GM18526 (cell line): ENCODE results near the gene MRAP2.

ENCODE experiments used
- POLR2A ChIP-seq: IDR thresholded peaks from 3 replicates; pipeline ENCODE4 v1.6.1; 2011; ENCODE audit not compliant: insufficient read length; ENCODE audit errors: extremely low read depth

The MRAP2 gene

GRCh38 chr6:84033523-84034451 lies at the start of gene MRAP2:
Gene MRAP2 (plus strand): TSS chr6:84033772. CDS start chr6:84055319, 21,547 bp downstream.
- TF ChIP-seq POLR2A = no peak

GRCh38 chr6:83984411-83984810 lies 49.2 kb upstream of the MRAP2 start:
- TF ChIP-seq POLR2A = no peak

GRCh38 chr6:83985308-83985713 lies 48.3 kb upstream of the MRAP2 start:
- no peak for TF ChIP-seq POLR2A

GRCh38 chr6:83985715-83986114 lies 47.9 kb upstream of the MRAP2 start:
- no peak for TF ChIP-seq POLR2A

DNA sequence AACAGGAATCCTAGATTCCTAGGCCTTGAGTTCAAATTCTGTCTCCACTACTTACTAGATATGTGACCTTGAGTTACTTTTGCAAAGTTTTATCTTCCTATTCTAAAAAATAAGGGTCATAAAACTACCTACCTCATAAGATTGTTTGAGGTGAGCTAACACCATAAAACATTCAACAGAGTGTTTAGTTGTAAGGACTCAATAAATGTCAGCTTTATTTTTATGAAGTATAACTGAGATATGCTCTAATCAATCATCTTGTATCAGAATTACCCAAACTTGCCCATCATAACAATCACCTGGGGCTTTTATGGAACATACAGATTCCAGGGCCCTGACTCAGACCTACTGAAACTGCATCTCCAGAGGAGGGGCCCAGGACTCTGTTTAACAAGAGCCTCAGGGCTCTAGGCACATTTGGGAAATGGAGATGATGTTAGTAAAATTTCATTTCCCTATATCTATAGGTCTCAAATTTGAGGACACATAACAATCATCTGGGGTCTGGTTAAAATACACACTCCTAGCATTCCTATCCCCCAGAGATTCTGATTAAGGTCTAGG lies 35.5 kb upstream of the MRAP2 start:
- no peak for TF ChIP-seq POLR2A

GRCh38 chr6:84001119-84001518 lies 32.5 kb upstream of the MRAP2 start:
- no peak for TF ChIP-seq POLR2A

- TF ChIP-seq POLR2A = no peak
These were observed 31.3 kb upstream of the MRAP2 start for GRCh38 chr6:84002226-84002625.

DNA sequence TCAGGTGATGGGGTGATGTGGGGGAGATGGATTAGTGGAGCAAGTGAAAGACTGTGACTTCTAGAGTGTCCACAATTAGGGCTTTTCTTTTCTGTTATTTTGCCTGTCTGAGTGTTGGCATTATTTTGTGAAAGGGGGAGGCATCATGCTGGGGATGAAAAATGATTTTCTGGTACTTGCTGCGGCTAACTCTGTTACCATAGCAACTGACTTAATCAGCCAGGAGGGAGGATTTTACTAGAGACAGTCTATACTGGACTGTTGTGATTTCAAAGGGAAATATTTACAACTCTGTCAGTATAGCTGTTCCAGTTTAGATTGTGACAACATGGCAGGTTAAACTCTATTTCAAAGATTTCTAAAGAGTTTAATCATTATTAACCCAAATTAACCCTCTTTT lies 30.4 kb upstream of the MRAP2 start:
- no peak for TF ChIP-seq POLR2A

DNA sequence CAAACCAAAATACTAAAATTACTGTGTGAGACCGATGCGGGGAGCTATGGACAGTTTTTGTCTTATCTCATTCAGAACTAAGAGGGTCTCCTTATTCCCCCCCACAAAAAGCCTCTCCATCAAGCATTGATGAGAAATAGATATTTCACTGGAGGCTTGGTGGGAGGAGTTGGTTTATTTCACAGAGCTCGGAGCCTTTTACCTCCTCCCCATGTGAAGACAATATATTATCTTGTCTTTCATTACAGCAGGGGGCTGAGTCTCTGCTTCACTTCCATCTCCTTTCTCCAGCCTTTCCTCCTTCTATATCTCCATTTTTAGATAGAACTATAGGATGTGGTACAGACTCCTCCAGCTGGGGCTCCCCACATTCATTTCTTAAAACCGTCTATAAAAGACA lies 29.9 kb upstream of the MRAP2 start:
- TF ChIP-seq POLR2A = no peak

DNA sequence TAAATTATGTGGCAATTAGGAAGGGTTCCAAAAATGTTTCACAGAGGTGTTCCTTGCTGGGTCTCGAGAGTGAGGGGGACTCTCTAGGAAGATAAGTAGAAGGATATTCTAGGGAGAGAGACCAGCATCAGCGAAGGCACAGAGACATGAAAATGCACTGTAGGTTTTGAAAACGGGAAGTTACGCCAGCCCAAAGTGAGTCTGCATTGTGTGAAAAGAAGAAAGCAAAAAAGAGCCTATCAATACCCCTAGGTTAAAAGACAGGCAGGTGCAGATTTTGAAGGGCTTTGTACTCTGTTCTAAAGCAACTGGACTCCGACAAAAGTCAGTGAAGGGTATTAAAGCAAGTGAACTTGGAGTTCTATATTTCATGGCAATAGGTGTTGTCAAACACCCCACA lies 25.7 kb upstream of the MRAP2 start:
- no peak for TF ChIP-seq POLR2A

DNA sequence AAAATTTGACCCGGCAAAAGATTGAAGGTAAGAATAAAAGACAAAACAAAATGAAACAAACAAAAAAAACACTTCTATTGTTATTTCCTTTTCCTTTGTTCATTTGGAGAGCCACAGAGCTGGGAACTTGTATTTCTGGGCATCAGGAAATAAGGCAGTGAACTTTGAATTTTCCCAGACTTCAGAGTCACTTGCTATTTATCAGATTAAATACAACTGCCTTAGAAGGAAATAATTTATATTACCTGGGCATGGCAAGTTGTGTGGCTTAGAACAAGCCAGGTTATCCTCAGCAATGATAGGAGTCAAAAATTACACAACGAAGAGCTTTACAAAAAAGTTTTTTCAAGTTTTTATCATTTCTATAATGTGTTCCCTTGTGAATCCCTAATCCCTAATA lies 20.2 kb upstream of the MRAP2 start:
- TF ChIP-seq POLR2A = no peak

- no peak for TF ChIP-seq POLR2A
These were observed 19.6 kb upstream of the MRAP2 start for GRCh38 chr6:84013931-84014330.

- TF ChIP-seq POLR2A = no peak
These were observed 17.5 kb upstream of the MRAP2 start for GRCh38 chr6:84016029-84016428.

GRCh38 chr6:84017709-84018452 lies 15.7 kb upstream of the MRAP2 start:
- no peak for TF ChIP-seq POLR2A

GRCh38 chr6:84018453-84019061 lies 15.0 kb upstream of the MRAP2 start:
- no peak for TF ChIP-seq POLR2A
